PC-3 (cell line): ENCODE measurements around the gene MPDZ. TPM values are rescaled to one million over a fixed set of nuclear protein-coding genes. Genes with fewer than 3 reads are reported as not detected.

Experiments used
- ATAC-seq: fragments of 200-7000 bp; cut with Tn5 transposase; 2 replicates; pipeline ENCODE4 v1.9.1; 2020; ENCODE audit warnings: mild to moderate bottlenecking, moderate library complexity
- BruUV-seq: library from RNA; stranded (reverse); fragments of 400-500 nt; replicated peaks from 2 replicates; lab custom pipeline; 2021; lab: Mats Ljungman, UMichigan
- CTCF ChIA-PET: fragments of 300-600 bp; sonication (Branson Sonifier 250); formaldehyde crosslinking; loops from one replicate; lab custom pipeline; 2022; ENCODE audit warnings: antibody characterized with exemption; lab: Charles Lee
- POLR2A ChIA-PET: fragments of 300-600 bp; sonication (Branson Sonifier 250); formaldehyde crosslinking; loops from one replicate; lab custom pipeline; 2022; ENCODE audit warnings: antibody characterized with exemption; ENCODE audit not compliant: unreplicated experiment; lab: Charles Lee
- DNase-seq: peaks from one replicate; pipeline ENCODE4 v3.0.0-alpha.2; 2015
- H2AFZ ChIP-seq: fragments of 300-600 bp; sonication (generic); 2 replicates; pipeline ENCODE4 v1.6.0; 2016; ENCODE audit warnings: antibody characterized with exemption, low read length
- H3F3A ChIP-seq: fragments of 300-600 bp; sonication (generic); one replicate; pipeline ENCODE4 v1.6.0; 2017; ENCODE audit warnings: antibody characterized with exemption, low read length, control low read depth, mild to moderate bottlenecking; ENCODE audit not compliant: unreplicated experiment
- H3K27ac ChIP-seq: fragments of 300-600 bp; sonication (generic); 2 replicates; pipeline ENCODE4 v1.5.1; 2016; ENCODE audit warnings: mild to moderate bottlenecking, low read length
- H3K27me3 ChIP-seq: fragments of 300-600 bp; sonication (generic); 2 replicates; pipeline ENCODE4 v1.6.1; 2016; ENCODE audit warnings: low read length, mixed read lengths
- H3K36me3 ChIP-seq: fragments of 300-600 bp; sonication (generic); 2 replicates; pipeline ENCODE4 v1.6.1; 2016; ENCODE audit warnings: low read depth, mixed run types, low read length, mixed read lengths
- H3K4me1 ChIP-seq: fragments of 300-600 bp; sonication (generic); 2 replicates; pipeline ENCODE4 v1.5.1; 2016; ENCODE audit warnings: low read length; ENCODE audit not compliant: insufficient read depth
- H3K4me2 ChIP-seq: fragments of 300-600 bp; sonication (generic); 2 replicates; pipeline ENCODE4 v1.6.0; 2016; ENCODE audit warnings: low read length
- H3K4me3 ChIP-seq: fragments of 300-600 bp; sonication (generic); 2 replicates; pipeline ENCODE4 v1.5.1; 2016; ENCODE audit warnings: mild to moderate bottlenecking, low read length, mixed read lengths
- H3K79me2 ChIP-seq: fragments of 300-600 bp; sonication (generic); 2 replicates; pipeline ENCODE4 v1.6.1; 2017; ENCODE audit warnings: low read length, mixed read lengths
- H3K9ac ChIP-seq: fragments of 300-600 bp; sonication (generic); 2 replicates; pipeline ENCODE4 v1.6.0; 2016; ENCODE audit warnings: mild to moderate bottlenecking, low read length
- H3K9me2 ChIP-seq: fragments of 300-600 bp; sonication (generic); replicated peaks from 2 replicates; pipeline ENCODE4 v1.6.1; 2016; ENCODE audit warnings: mixed run types, low read length, mixed read lengths
- H3K9me3 ChIP-seq: fragments of 300-600 bp; sonication (generic); 2 replicates; pipeline ENCODE4 v1.6.1; 2016; ENCODE audit warnings: low read length, mixed read lengths
- H4K20me1 ChIP-seq: fragments of 300-600 bp; sonication (generic); 2 replicates; pipeline ENCODE4 v1.6.1; 2016; ENCODE audit warnings: low read length, mixed read lengths
- EZH2 ChIP-seq: fragments of 300-600 bp; sonication (generic); IDR thresholded peaks from one replicate; pipeline ENCODE4 v1.6.1; 2017; ENCODE audit warnings: antibody characterized with exemption, mild to moderate bottlenecking, low read length; ENCODE audit not compliant: unreplicated experiment
- EZH2phosphoT487 ChIP-seq: fragments of 300-600 bp; sonication (generic); IDR thresholded peaks from 2 replicates; pipeline ENCODE4 v1.6.1; 2018; ENCODE audit warnings: mild to moderate bottlenecking, antibody characterized with exemption, low read length, borderline replicate concordance
- intact Hi-C: fragments of 100-400 bp; cut with micrococcal nuclease; formaldehyde crosslinking; loops from 2 replicates; pipeline ENCODE4 v1.9.0; 2023
- total RNA-seq: library from RNA; depleted of rRNA; stranded (reverse); fragments of >200 nt; gene quantifications from 2 replicates; pipeline ENCODE4 v1.2.3, GENCODE V29; 2014
- TF ChIP-seq, protein P1 (sequence below): fragments of 300-600 bp; sonication (generic); conservative IDR thresholded peaks from 2 replicates; pipeline ENCODE4 v1.5.1; 2017; ENCODE audit warnings: antibody characterized with exemption, low read depth, mild to moderate bottlenecking, low read length

The MPDZ gene
- total RNA-seq, 1 experiment from 2014 or later, result 6.1 TPM

DNA sequence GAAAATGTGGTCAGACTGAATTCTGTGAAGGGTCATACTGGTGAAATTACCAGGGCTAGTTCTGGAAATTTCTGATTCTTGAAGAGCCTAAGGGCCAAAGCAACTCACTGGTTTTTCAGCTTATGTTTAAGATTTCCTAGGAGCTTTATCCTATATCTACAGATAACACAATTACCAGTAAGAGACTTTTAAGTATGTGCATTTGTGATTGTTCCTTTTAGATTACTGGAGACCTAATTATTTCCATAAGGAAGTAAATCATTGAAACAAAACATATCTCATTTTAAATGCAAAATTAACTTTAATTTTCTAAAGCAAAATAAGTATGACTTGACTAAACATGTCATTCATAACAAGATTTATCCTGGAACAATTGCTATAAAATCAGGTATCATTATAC is 134.2 kb downstream of the MPDZ start:
- no peak overlapping the region for H3K4me2 ChIP-seq
- no peaks in the 10 kb centered on the region for H3K9me3 ChIP-seq
- TF ChIP-seq, protein P1, sequence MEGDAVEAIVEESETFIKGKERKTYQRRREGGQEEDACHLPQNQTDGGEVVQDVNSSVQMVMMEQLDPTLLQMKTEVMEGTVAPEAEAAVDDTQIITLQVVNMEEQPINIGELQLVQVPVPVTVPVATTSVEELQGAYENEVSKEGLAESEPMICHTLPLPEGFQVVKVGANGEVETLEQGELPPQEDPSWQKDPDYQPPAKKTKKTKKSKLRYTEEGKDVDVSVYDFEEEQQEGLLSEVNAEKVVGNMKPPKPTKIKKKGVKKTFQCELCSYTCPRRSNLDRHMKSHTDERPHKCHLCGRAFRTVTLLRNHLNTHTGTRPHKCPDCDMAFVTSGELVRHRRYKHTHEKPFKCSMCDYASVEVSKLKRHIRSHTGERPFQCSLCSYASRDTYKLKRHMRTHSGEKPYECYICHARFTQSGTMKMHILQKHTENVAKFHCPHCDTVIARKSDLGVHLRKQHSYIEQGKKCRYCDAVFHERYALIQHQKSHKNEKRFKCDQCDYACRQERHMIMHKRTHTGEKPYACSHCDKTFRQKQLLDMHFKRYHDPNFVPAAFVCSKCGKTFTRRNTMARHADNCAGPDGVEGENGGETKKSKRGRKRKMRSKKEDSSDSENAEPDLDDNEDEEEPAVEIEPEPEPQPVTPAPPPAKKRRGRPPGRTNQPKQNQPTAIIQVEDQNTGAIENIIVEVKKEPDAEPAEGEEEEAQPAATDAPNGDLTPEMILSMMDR, result no peak
- TF ChIP-seq EZH2 (no peak), EZH2phosphoT487 (no peak)
- no peaks in the 10 kb centered on the region for H3K27me3 ChIP-seq
- no TSS peak for BruUV-seq
- ATAC-seq, result no peak
- H3K4me3 ChIP-seq, result no peak overlapping the region
- no peak overlapping the region for H2AFZ ChIP-seq
- H3K9me2 ChIP-seq, result no peaks in the 10 kb centered on the region
- no peak overlapping the region for H3K27ac ChIP-seq
- no peaks in the 10 kb centered on the region for H3K36me3 ChIP-seq
- intact Hi-C loops, result no loop called here
- peaks cover 24% of the 10 kb centered on the region for H3K4me1 ChIP-seq
- DNase-seq, result no peak
- CTCF ChIA-PET, result no interaction called here
- no peak overlapping the region for H3K9ac ChIP-seq
- no peaks in the 10 kb centered on the region for H4K20me1 ChIP-seq
- POLR2A ChIA-PET, result no interaction called here
- no peaks in the 10 kb centered on the region for H3K79me2 ChIP-seq
- no peaks in the 10 kb centered on the region for H3F3A ChIP-seq

DNA sequence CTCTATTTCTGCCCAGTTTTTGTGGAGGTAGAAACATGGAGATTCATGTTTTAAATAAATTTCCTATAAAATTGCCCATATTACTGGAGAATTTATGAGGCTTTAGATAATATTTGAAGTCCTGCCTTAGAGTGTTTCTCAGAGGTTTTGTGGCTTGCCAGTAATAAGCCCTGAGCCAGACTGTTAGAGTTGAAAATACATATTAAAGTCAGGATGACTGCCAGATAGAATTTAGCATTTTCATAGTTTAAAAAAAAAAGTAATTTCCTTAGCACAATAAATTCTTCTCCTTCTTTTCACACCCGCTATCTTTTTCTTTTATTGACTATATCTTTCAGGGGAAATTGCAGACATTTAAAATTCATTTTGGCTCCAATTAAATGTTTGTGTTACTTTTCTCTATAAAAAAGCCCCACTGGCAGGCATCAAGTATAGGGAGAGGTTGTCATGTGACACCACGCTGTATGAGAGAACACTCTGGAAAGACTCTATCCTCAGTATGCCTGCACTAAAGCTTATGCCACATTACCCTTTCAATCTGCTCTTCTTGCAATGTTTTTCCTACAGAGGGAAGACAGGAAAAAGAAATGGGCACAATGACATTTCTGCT is 135.2 kb downstream of the MPDZ start:
- Histone ChIP-seq H3K27ac (no peak overlapping the region), H3K36me3 (no peaks in the 10 kb centered on the region), H3K27me3 (no peaks in the 10 kb centered on the region), H3K9me2 (no peaks in the 10 kb centered on the region), H3F3A (no peaks in the 10 kb centered on the region), H4K20me1 (no peaks in the 10 kb centered on the region), H2AFZ (no peak overlapping the region), H3K4me2 (no peak overlapping the region), H3K4me3 (no peak overlapping the region), H3K9me3 (no peaks in the 10 kb centered on the region), H3K9ac (no peak overlapping the region), H3K4me1 (peaks cover 28% of the 10 kb centered on the region), H3K79me2 (no peaks in the 10 kb centered on the region)
- DNase-seq (no peak), ATAC-seq (no peak)
- no TSS peak for BruUV-seq
- TF ChIP-seq EZH2, result no peak
- ChIA-PET POLR2A (no interaction called here), CTCF (no interaction called here)
- intact Hi-C loops, result loop anchor here (5.0 kb wide), 1 partner anchor 112 kb away; no protein-coding TSS in a partner anchor

DNA sequence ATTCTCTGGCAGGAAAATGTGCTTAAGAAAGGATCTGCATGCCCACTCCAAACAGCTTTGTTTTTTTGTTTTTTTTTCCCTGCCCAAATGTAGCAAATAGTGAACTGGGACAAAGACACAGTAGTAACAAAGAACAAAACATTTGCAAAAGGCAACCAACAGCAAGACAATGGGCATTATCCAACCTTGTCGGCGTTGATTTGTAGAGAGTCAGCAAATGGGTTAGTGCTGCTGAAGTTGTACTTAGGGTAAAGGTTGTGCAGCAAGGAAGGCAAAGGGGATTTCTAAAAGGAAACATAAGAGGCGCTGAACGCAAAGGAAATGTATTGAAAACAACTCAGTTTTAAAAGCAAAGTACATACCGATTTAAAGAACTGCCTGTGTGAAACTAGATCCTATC is 136.2 kb downstream of the MPDZ start:
- no peaks in the 10 kb centered on the region for H3K9me3 ChIP-seq
- no peaks in the 10 kb centered on the region for H4K20me1 ChIP-seq
- ChIA-PET POLR2A (no interaction called here), CTCF (no interaction called here)
- H3F3A ChIP-seq, result no peaks in the 10 kb centered on the region
- no TSS peak for BruUV-seq
- TF ChIP-seq EZH2 (no peak), EZH2phosphoT487 (no peak)
- TF ChIP-seq, protein P1, result no peak
- H3K27me3 ChIP-seq, result no peaks in the 10 kb centered on the region
- no peak overlapping the region for H3K9ac ChIP-seq
- intact Hi-C loops, result loop anchor here (5.0 kb wide), 1 partner anchor 111 kb away; no protein-coding TSS in a partner anchor
- peaks cover 33% of the 10 kb centered on the region for H3K4me1 ChIP-seq
- no peaks in the 10 kb centered on the region for H3K79me2 ChIP-seq
- no peak overlapping the region for H3K27ac ChIP-seq
- no peak overlapping the region for H2AFZ ChIP-seq
- H3K36me3 ChIP-seq, result no peaks in the 10 kb centered on the region
- no peaks in the 10 kb centered on the region for H3K9me2 ChIP-seq
- ATAC-seq, result no peak
- H3K4me2 ChIP-seq, result no peak overlapping the region
- H3K4me3 ChIP-seq, result no peak overlapping the region
- no peak for DNase-seq
